ENCODE data around the gene DNAJC15. TPM values are rescaled to one million over a fixed set of nuclear protein-coding genes. Genes with fewer than 3 reads are reported as not detected.
A peak's percentile ranks its signal among the peaks of the same experiment; 100 is the strongest.

Gene DNAJC15
- total RNA-seq, 1 donor from 2014 or later: 32.9 TPM

DNA sequence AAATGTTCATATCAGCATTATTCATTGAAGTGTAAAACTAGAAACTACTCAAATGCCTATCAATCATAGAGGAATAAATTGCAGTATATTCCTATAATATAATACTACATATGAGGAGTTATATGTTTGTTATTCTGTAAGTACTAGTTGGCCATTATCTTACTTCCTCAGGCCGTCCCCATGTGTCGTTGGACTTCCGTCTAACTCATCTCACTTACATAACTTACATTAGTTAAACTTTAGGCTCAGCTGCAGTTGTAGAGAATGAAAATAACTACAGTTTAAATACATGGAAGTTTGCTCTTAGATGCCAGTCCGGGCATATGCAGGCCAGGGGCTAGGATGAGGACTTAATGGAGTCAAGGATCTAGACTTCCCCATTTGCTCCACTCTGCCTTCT, 22.7 kb upstream of the DNAJC15 start:
- intact Hi-C loops (cut with DNase I): no loop called here
- ATAC-seq (ENCODE audit: poor library complexity) (no peak), DNase-seq (no peak)

GRCh38 chr13:43002021-43002420, 21.4 kb upstream of the DNAJC15 start:
- DNase-seq: no peak
- intact Hi-C loops (cut with DNase I): no loop called here
- no peak for ATAC-seq (ENCODE audit: poor library complexity)

DNA sequence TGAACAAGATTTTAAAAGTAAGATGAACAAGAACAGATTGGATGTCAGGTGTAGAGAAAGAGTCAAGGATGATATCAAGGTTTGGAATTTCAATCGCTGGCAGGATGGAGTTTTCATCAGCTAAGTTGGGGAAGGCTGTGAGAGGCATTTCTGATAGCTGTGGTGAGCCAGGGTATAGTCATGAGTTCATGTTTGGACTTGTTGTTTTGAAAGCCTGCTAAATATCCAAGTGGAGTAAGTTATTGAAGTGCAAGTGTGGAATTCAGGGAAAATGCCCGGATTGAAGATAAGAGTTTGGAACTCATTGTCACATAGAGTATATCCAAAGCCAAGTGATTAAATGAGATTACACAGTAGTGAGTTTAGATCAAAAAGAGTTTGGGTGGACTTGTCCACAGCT, 20.4 kb upstream of the DNAJC15 start:
- DNase-seq (no peak), ATAC-seq (ENCODE audit: poor library complexity) (no peak)
- intact Hi-C loops (cut with DNase I): no loop called here

DNA sequence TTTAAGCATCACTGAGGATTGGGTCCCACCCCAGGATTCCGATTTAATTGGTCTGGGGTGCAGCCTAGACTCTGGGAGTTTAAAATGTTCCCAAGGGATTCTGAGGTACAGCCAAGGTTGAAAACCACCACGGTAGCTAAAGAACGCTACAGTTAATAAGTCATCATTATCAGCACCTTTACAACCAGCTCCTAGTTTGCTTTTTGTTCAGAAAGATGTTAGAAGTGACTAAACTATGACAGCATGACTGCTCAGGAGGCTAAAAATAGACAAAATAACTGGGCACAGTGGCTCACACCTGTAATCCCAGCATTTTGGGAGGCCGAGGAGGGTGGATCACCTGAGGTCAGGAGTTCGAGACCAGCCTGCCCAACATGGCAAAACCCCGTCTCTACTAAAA, 19.7 kb upstream of the DNAJC15 start:
- no peak for DNase-seq
- ATAC-seq (ENCODE audit: poor library complexity): no peak
- intact Hi-C loops (cut with DNase I): no loop called here

GRCh38 chr13:43005460-43006236, 17.7 kb upstream of the DNAJC15 start:
- DNase-seq: no peak
- intact Hi-C loops (cut with DNase I): no loop called here
- no peak for ATAC-seq (ENCODE audit: poor library complexity)

- ATAC-seq (ENCODE audit: poor library complexity): no peak
- intact Hi-C loops (cut with DNase I): no loop called here
- no peak for DNase-seq
Observed at GRCh38 chr13:43006893-43007631, 16.3 kb upstream of the DNAJC15 start.

DNA sequence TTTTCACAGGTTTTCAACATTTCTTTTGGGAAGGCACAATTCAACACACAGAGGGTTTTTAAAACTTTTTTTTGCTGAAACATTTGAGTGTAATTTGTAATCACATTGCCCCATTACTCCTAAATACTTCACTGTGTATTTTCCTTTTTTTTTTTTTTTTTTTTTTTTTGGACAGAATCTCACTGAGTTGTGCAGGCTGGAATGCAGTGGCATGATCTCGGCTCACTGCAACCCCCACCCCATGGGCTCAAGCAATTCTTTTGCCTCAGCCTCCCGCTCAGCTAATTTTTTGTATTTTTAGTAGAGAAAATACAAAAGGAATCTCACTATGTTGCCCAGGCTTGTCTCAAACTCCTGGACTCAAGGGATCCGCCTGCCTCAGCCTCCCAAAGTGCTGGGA, 14.8 kb upstream of the DNAJC15 start:
- intact Hi-C loops (cut with DNase I): no loop called here
- ATAC-seq (ENCODE audit: poor library complexity) (no peak), DNase-seq (no peak)

- DNase-seq (no peak), ATAC-seq (ENCODE audit: poor library complexity) (no peak)
- intact Hi-C loops (cut with DNase I): no loop called here
Observed at GRCh38 chr13:43009506-43009905, 13.9 kb upstream of the DNAJC15 start.

DNA sequence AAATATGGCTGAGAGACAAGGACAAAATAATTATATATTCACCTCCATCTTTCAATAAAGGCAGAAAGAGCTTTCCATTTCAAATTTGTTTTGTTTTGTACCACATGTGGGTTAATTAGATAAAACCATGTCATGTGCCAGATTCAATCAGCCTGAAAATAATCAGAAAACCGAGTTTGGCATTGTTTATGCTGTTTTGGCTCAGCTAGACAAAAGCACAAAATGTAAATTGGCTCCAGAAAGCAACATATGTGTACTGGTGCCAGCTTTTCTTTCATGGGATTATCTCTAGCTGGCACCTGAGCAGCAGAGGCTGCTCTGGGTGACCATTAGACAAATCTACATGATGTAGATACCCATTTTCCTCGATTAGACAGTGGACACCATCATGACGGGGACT, 9.2 kb upstream of the DNAJC15 start:
- intact Hi-C loops (cut with DNase I): no loop called here
- ATAC-seq (ENCODE audit: poor library complexity) (no peak), DNase-seq (no peak)

DNA sequence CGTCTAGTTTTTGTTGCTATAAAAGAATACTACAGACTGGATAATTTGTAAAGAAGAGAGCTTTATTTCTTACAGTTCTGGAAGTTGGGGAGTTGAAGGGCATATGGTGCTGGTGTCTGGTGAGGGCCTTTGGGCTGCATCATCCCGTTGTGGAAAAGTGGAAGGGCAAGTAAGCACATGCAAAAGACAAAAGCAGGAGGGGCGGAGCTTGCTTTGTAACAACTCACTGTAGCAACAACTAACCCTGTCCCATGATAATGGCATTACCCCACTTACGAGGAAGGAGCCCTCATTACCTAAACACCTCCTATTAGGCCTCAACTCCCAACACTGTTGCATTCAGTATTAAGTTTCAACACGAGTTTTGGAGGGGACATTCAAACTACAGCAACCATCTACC, 7.2 kb upstream of the DNAJC15 start:
- DNase-seq: no peak
- intact Hi-C loops (cut with DNase I): no loop called here
- ATAC-seq (ENCODE audit: poor library complexity): no peak

- intact Hi-C loops (cut with DNase I): no loop called here
Observed at GRCh38 chr13:43019811-43020210, 3.6 kb upstream of the DNAJC15 start.

DNA sequence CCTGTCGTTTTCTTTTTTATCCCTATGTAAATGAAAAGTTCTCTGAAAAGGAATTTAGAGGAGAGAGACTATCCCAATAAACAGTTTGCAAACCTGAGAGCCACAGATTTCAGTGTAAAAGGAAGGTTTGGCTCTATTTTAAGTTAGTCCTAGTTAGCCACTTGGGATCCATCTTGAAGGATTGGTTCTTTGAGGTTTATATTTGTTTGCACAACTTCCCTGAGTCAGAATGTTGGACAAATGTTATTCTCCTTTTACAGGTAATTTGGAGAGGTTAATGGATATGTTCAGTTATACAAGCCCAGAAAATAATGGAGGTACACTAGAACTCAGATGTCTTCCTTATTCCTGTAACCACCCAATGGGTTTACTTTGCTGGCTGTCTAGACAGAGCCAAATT, 2.6 kb upstream of the DNAJC15 start:
- intact Hi-C loops (cut with DNase I): no loop called here
- ATAC-seq (ENCODE audit: poor library complexity): no peak
- DNase-seq: no peak

More at GRCh38 chr13:43019811-43020210, 3.6 kb upstream of the DNAJC15 start:
- no peak for DNase-seq
- ATAC-seq (ENCODE audit: poor library complexity): no peak

- no peak for ATAC-seq (ENCODE audit: poor library complexity)
- no peak for DNase-seq
- intact Hi-C loops (cut with DNase I): no loop called here
Observed at GRCh38 chr13:43021926-43022670, 1.3 kb upstream of the DNAJC15 start.

DNA sequence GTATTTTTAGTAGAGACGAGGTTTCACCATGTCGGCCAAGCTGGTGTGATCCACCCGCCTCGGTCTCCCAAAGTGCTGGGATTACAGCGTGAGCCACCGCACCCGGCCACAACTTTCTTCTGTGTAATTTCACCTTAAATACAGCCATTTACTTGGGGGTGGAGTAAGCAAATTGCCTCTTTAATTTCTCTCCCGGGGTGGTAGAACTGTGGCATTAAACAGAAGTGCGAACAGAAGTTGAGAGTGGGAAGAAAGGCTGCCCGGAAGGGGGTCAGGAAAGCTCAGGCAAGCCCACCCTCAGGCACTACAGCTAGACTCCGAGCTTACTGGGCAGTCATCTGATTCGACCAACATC, 475 bp upstream of the DNAJC15 start:
- DNase-seq (no peak), ATAC-seq (ENCODE audit: poor library complexity) (peak; percentile 11)
- intact Hi-C loops (cut with DNase I): no loop called here

DNA sequence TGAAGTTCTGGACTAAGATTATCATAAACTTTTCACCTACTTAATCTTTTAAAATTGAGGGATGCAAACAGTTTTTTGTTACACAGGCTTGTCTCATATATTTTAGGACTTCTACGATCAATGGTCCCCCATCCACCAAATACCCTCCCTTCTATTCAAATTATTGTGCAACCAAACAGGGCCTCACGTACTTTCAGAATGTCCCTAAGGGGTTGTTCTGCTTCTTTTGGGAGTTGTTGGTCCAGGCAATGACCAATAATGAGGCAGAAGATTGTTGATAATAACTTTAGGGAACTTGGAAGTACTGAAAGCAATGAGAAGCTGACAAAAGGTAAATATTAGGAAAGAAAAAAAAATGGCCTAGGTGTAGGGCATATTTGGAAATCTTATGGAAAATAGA, 2.9 kb downstream of the DNAJC15 start:
- DNase-seq: no peak
- intact Hi-C loops (cut with DNase I): no loop called here
- no peak for ATAC-seq (ENCODE audit: poor library complexity)

DNA sequence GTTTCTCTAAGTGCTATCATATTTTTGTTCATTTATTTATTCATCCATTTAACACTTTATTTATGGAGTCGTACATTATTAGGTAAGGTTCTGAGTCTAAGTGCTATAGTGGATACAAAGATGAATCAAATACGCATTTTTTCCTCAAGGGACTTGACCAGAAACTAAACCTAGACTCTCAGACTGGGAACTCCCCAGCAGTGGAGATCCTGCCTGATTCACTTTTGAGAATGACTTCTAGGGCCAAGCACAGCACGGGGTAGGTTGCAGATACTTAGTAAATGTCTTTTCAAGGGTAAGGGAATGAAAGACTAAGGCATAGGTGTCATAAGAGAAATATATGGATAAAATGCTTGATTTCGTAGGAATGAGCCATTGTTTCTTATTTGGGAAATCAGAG, 7.2 kb downstream of the DNAJC15 start:
- DNase-seq: no peak
- ATAC-seq (ENCODE audit: poor library complexity): no peak
- intact Hi-C loops (cut with DNase I): no loop called here

GRCh38 chr13:43031881-43032280, 8.5 kb downstream of the DNAJC15 start:
- ATAC-seq (ENCODE audit: poor library complexity) (no peak), DNase-seq (no peak)
- intact Hi-C loops (cut with DNase I): no loop called here

- DNase-seq (no peak), ATAC-seq (ENCODE audit: poor library complexity) (no peak)
- intact Hi-C loops (cut with DNase I): no loop called here
Observed at GRCh38 chr13:43033038-43033437, 9.7 kb downstream of the DNAJC15 start.

- intact Hi-C loops (cut with DNase I): no loop called here
- ATAC-seq (ENCODE audit: poor library complexity) (peak; percentile 97), DNase-seq (peak; percentile 85)
Observed at GRCh38 chr13:43036351-43037250, 13.2 kb downstream of the DNAJC15 start.
